NCI-H2196 (cell line): ENCODE results near the gene DNAJC2.

Source experiments
- DNase-seq: peaks from one replicate; lab custom pipeline; 2025; ENCODE audit not compliant: unreplicated experiment; lab: John Stamatoyannopoulos, UW

DNAJC2 gene, protein sequence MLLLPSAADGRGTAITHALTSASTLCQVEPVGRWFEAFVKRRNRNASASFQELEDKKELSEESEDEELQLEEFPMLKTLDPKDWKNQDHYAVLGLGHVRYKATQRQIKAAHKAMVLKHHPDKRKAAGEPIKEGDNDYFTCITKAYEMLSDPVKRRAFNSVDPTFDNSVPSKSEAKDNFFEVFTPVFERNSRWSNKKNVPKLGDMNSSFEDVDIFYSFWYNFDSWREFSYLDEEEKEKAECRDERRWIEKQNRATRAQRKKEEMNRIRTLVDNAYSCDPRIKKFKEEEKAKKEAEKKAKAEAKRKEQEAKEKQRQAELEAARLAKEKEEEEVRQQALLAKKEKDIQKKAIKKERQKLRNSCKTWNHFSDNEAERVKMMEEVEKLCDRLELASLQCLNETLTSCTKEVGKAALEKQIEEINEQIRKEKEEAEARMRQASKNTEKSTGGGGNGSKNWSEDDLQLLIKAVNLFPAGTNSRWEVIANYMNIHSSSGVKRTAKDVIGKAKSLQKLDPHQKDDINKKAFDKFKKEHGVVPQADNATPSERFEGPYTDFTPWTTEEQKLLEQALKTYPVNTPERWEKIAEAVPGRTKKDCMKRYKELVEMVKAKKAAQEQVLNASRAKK

DNA sequence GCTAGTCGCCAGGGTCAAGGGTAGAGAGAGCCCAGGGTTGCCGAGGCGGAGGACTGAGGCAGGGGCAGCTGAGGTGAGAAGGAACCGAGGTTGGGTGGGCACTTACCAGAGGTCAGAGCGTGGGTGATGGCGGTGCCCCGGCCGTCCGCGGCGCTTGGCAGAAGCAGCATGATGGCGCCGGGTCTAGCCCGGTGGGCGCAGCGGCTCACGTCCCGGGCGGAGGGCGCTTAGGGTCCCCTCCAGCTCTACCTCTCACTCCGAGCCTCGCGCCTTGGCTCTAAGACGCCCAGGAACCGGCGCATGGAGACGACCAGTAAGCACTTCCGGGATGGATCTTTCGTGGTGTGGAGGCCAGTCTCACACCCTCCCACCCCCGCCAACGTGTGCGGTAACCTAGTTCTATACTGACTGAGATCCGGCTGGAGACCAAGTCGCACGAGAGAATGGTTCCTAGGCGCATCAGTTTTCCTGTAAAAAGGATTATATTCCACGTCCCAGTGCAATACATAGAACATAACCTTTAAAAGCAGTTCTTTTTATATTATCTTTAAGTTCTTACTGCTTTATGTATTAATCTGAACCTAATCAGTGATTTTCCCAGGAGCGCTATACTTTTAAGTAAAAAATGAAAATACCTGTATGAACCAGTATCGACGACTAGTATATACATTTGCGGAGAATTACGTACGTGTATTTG is at the start of gene DNAJC2:
TSS of gene DNAJC2 (minus strand) at position 315 of the 697 bp plus-strand sequence. CDS start at position 170, 145 bp downstream.
- DNase-seq: peak; percentile 91

DNA sequence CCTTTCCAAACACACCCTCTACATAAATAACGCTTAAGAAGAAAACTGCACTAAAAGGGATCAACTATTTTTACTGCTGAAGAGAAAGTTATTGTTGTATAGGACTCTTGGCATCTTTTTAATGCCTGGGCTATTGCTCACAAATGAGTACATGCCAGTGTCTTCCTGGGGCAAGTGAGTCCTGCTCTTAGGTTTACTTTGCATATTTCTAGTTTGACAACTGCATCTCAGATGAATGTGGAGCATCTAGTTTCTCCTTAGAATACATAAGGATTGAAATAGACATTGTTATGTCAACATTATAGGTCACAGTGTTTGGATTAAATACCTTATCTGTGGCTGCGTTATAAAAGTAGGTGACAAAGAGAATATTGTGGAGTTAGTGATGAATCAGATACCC is 47.4 kb upstream of the DNAJC2 start:
- no peak for DNase-seq

DNA sequence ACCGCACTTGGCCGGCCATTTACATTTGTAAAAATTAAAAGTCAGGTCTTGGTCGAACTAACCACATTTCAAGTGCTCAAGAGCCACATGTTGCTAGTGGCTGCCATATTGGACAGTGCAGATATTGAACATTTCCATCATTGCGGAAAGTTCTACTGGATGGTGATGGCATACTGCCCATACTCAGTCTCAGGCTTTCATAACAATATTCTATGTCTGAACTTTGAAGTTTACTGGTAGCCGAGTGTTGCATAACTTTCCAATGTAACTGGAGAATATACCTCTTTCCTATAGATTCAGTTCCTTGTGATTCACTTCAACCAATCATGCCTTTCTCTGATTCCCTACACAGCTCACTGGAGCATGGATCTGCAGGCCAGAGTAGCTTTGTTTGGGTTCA is 46.6 kb upstream of the DNAJC2 start:
- no peak for DNase-seq

DNA sequence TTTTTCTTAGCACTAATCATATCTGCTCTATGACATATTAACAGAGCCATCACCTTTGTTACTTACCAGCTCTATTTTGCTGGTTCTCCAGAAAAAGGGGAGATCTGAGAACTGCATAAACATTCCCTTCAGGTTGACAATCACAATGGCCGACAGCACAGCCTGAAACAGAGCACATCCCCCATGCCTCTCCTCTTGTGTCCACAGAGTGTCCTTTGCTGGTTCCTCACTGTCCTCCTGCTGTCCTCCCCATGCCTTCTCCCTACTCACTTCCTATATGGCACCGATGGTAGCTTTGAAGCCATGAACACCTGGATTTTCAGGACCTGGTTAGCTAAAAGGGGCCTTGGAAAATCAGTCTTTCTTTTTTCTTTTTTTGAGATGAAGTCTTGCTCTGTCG is 44.7 kb upstream of the DNAJC2 start:
- no peak for DNase-seq

DNA sequence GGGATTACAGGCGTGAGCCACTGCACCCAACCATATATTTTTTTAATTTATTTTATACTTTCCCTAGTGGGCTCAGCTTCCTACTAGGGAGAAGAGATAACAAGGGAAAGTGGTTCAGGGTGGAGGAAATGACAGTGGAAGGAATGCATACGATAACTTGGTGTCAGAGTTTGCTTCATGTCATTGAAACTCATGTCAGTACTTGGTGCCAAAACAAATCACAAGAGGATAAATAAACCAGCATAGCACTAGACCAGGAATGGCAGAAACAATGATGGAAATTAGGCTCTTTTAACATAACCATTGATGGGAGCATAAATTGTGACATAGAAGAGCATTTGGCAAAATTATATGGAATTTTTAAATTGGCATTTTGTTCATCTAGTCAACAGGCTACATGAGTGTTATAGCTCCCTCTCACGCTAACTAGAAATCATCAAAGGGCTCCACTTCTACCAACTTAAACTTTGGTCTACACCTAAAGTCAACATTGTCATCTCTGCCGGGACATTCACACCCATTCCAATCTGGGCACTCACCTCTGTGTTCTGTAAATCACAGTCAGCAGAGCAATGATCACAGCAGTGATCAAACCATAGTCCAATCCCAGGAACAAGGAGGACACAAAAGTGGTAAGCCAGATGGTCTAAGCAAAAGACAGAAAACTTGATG is 44.0 kb upstream of the DNAJC2 start:
- no peak for DNase-seq

DNA sequence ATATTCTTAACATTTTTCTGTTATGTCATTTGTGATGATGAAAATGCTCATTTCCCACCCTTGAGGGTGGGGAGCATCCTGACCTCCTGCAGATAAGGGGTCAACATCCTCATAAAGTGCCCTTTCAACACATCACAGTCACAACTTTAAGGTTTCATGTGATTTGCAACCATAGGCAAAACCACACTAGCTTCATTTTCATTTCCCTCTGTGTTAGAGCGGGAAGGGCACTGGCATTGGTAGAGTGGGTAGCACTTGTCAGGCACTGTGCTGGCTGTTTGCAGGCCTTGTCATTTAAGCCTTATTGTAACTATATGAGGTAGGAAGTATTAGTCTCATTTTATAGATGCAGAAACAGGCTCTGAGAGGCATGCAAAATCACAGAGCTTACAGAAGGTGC is 42.7 kb upstream of the DNAJC2 start:
- DNase-seq: no peak

DNA sequence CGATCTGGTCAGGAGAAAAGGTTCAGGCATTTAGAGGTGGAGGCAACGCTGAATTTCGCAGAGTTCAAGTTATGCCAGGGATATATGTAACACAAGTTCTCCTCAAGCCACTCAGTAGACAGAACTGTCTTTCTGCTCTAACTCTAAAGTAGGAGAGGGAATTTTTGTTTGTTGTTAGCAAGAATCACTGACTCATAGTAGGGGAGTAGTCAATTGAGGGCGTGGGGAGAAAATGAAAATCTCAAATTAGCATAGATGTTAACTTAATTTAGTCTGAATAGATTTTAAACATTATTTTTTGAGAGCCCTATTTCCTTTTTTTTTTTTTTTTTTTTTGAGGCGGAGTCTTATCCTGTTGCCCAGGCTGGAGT is 37.5 kb upstream of the DNAJC2 start:
- no peak for DNase-seq

DNA sequence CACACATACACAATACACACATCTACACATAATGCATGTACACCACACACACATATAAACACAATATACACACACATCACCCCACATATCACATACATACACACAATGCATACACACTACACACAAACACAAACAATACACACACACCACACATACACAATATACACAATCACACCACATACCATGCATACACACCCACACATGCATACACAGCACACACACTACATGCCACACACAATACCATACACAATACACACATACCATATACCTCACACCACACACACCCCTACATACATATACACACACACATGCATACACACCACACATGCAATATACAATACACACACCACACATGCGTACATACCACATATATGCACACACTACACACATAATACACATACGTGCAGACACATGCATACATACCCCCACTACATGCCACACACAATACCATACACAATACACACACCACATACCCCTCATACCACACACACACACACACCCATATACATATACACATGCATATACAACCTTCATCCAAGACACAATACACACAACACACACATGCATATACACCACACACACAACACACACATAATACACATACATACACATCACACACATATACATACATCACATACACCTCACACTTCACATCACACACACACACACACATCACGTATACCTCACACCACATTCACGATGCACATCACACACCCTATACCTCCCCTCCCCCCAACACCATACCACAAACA is 36.9 kb upstream of the DNAJC2 start:
- no peak for DNase-seq

DNA sequence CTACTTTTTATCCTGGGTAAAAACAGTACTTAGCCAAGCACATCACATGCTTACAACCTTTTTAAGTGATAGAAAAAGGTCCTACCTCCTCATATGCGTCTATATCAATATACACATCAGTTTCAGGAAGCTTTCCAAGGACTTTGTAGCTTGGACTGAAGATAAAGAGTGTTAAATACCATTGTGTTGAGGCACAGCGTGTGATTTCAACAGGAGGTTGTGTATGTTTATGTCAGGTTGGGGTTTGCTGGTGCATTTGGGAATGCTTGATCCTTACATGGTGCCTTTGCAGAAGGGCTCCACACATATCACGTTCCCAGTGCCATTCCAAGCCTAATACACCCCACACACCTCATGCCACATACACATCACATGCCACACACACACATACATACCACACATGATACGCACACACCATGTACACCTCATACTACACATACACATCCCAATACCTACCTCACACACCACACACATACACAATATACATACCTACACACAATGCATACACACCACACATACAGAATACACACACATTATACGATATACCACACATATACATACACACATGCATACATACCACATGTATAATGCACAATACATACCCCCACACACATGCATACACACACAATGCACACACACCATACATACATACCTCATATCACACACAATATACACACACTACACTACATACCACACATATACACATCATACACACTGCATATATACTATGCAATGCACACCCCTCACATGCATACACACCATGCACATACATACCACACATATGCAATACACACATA is 36.0 kb upstream of the DNAJC2 start:
- DNase-seq: no peak

DNA sequence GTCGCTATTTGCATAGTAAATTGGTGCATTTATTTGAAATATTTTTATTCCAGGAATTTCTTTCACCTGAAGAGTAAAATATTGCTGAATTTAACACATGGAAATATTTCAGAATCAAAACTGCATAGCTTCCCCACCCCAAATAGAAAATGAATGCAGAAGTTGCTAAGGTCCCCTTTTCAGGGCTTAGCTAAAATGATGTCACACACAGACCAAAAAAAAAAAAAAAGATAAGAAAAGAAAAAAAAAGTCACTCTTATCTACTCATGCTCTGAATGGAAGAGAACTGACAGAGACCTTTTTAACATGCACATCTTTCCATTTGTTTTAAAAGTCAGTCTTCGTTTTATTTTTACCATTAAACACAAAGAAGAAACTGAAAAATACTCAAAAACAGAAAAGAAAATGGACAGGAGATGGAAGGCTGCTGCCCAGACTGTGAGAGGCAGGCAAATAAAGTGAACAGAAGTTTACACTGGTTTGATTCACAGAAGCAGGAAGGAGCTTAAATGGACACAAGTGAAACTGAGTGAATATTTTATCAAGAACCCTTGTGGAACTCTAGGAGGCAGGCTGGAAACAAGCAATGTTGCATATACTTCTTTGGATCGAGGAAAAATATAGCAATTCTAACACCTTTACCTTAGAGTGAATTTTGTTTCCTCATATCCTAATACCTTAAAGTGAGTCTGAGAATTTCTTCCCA is 34.9 kb upstream of the DNAJC2 start:
- no peak for DNase-seq

DNA sequence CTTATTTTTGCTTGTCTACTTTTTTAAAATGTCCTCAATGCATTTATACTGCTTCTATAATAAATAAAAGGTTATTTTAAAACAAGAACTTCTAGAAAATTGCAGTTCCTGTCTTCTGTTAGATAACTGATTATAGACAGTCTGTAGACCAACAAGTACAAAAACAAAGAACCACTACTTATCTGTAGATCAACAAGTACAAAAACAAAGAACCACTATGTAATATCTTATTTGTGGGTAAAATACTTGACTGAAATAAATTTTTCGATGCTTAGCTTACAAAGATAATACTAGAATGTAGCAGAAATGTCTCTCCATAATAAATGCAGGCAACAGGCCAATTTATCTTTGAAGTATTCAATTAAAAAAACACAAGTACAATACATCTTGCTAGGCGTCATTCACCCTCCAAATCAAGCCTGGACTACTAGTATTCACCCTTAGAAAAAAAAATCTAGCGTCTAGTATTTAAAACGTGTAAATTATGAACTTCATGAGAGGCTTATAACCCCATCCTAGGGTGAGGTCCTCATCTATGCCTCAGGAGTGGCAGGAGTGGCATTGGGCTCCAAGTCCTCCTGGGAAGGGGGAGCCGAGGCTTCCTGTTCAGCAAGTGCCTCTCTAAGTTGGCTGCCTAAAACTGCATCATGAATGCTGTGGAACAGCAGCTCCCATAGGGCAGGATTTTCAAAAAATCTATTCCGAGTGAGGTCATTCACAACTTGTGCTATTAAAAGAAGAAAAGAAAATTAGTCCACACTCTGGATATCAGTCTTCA is 29.5 kb upstream of the DNAJC2 start:
- no peak for DNase-seq

DNA sequence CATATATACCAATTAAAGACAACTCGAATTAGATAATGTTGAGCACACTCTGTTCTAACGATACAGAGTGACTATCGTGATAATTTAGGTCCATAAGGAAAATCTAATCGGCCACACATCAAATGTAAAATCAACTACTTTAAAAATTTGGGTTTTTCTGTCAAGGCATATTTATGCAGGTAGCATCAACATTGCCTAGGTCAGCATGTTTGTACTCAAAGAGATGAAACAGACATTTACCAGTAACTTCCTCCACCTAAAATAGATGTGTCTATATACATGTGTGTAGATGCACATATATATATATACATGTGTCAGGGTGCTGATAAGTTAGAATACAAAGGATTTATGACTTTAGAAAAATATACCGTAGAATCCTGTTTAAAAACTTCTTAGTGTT is 24.9 kb upstream of the DNAJC2 start:
- no peak for DNase-seq

DNA sequence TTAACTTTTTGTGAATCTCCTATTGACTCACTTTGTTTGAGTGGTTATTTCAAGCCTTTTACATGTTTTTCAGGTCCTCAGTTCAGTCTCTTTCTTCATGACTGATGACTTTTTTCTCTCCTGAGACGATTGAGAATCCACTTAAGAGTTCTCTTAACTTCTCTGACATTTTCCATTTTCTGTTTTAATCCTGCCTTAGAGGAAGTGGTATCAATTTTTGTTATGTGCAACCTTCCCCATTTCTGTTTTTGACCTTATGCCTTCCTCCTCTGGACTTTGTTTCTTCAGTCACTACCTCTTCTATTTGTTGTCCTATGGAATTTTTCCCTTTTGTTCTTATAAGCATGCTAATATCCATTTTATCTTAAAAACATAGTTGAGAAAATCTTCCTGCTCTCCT is 5.2 kb upstream of the DNAJC2 start:
- no peak for DNase-seq

DNA sequence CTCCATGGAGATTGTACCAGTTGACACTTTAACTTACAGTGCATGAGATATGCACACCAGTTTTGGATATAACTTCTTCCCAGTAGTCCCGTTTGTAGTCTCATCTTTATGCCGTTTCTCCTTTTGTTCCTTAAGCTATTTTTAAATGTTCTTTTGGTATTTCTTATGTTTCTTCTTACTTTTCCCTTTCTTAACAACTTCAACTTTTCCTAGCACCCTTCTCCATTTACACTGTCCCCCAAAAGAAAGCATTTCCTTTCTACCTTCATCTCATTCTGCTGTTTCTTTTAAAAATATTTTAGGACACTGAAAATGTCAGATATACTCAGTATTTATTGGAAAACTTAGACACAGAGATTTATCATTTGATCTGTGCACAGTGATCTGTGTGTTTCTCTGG is 4.4 kb upstream of the DNAJC2 start:
- no peak for DNase-seq

DNA sequence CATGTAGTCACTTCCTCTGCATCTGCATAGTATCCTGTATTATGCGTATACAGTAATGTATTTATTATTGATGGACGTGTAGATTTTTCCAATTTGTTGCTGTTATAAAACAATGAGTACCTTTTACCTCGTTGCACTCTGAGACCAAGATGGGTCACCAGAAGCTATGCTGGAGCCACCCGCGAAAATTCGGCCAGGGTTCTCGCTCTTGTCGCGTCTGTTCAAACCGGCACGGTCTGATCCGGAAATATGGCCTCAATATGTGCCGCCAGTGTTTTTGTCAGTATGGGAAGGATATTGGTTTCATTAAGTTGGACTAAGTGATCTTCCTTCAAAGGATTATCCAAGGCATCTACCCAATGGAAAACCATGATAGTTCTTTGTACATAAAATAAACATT is 3.9 kb upstream of the DNAJC2 start:
- DNase-seq: no peak

DNA sequence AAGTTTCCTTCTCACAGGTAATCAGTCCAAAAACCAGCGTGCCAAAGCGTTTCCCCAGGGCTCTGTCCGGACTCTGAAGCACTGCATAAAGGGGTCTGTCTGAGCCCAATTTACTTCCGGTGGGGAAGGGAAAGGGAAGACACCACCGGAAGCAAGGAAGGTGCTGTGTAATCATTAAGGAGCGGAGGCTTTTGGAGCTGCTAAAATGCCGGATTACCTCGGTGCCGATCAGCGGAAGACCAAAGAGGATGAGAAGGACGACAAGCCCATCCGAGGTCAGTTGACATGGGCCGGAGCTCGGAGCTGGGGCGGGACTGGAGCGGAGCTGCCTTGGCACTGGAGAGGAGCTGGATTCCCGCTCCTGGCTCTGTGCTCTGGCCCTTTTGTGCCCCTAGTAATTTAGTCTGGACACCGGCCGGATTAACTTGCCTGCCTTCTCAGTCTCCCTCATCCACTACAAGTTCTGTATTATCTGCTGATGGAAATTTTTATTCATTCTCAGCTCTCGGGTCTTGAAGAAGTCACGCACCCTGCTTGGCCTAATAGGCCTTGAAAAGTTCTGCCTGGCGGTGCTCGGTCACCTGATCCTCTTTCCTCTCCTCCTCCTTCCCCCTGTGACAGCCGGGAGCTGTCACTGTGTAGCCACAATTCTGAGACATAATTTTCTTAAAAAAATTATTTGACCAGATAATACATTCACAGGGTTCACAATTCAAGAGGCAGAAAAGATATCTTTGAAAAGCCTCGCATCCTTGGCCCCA is 3.1 kb upstream of the DNAJC2 start, which contains the start of gene PSMC2:
TSS of gene PSMC2 (plus strand) at position 137 of the 761 bp plus-strand sequence. CDS start at position 206, 69 bp downstream.
- peak; percentile 88 for DNase-seq

DNA sequence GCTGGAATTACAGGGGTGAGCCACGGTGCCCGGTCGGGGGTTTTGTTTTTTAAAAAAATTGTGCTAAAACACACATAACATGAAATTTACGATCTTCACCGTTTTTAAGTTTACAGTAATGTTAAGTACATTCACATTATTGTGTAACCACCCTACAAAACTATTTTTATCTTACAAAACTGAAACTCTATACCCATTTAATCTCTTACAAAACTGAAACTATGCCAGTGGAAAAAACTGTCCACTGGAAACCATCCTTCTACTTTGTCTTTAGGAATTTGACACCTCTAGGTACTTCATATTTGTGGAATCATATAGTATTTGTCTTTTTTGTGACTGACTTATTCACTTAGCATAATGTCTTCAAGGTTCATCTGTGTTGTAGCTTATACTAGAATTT is 1.8 kb upstream of the DNAJC2 start:
- no peak for DNase-seq
